Keratinocyte (primary cell): ENCODE data around the gene SERTAD2. TPM values are rescaled to one million over a fixed set of nuclear protein-coding genes. Genes with fewer than 3 reads are reported as not detected.

Source experiments
- DNase-seq: peaks from one replicate; pipeline ENCODE4 v3.0.0-alpha.2; 2011; ENCODE audit warnings: low read depth, missing footprints, low spot score
- FAIRE-seq: peaks from 2 replicates; lab custom pipeline; 2011; peaks lifted over from hg19 to GRCh38; lab: Jason Lieb, UNC
- H2AFZ ChIP-seq: 2 replicates; pipeline ENCODE4 v1.6.0; 2012; ENCODE audit warnings: low read length, control low read depth, inconsistent platforms; ENCODE audit not compliant: control insufficient read depth
- H3K27ac ChIP-seq: 2 replicates; pipeline ENCODE4 v1.5.1; 2011; ENCODE audit warnings: low read length; ENCODE audit not compliant: control insufficient read depth, insufficient read depth
- H3K27me3 ChIP-seq: 3 replicates; pipeline ENCODE4 v1.6.0; 2011; ENCODE audit warnings: low read length; ENCODE audit not compliant: control insufficient read depth, insufficient read depth; ENCODE audit errors: extremely low read depth
- H3K36me3 ChIP-seq, 2 experiments: 2 replicates in 1 of 2; 3 replicates in 1 of 2; pipeline ENCODE4 v1.5.1; 2011; ENCODE audit warnings: low read length in 2 of 2, mild to moderate bottlenecking in 1 of 2; ENCODE audit not compliant: control insufficient read depth in 2 of 2, insufficient read depth in 2 of 2; ENCODE audit errors: extremely low read depth in 1 of 2
- H3K4me1 ChIP-seq: 3 replicates; pipeline ENCODE4 v1.5.1; 2011; ENCODE audit warnings: low read length; ENCODE audit not compliant: control insufficient read depth, insufficient read depth; ENCODE audit errors: extremely low read depth
- H3K4me2 ChIP-seq: 3 replicates; pipeline ENCODE4 v1.6.0; 2011; ENCODE audit warnings: low read depth, low read length; ENCODE audit not compliant: control insufficient read depth, insufficient read depth; ENCODE audit errors: extremely low read depth
- H3K4me3 ChIP-seq, 3 experiments: fragments of 200-600 bp in 1 of 3; sonication (generic) in 1 of 3; 2 replicates in 2 of 3; 3 replicates in 1 of 3; pipeline ENCODE4 v1.5.1; 2011 to 2016; ENCODE audit warnings: low read length in 3 of 3, mild to moderate bottlenecking in 3 of 3, control low read depth in 2 of 3, inconsistent platforms in 1 of 3, low read depth in 1 of 3, mixed read lengths in 1 of 3, mixed run types in 1 of 3, moderate library complexity in 1 of 3; ENCODE audit not compliant: control insufficient read depth in 2 of 3, insufficient read depth in 2 of 3; ENCODE audit errors: extremely low read depth in 1 of 3
- H3K79me2 ChIP-seq: 2 replicates; pipeline ENCODE4 v1.6.0; 2012; ENCODE audit warnings: low read length; ENCODE audit not compliant: control insufficient read depth, insufficient read depth
- H3K9ac ChIP-seq: 3 replicates; pipeline ENCODE4 v1.6.0; 2011; ENCODE audit warnings: low read length; ENCODE audit not compliant: control insufficient read depth, insufficient read depth; ENCODE audit errors: extremely low read depth
- H3K9me1 ChIP-seq: 3 replicates; pipeline ENCODE4 v1.6.0; 2011; ENCODE audit warnings: low read length; ENCODE audit not compliant: control insufficient read depth, insufficient read depth; ENCODE audit errors: extremely low read depth
- H3K9me3 ChIP-seq: 2 replicates; pipeline ENCODE4 v1.5.1; 2012; ENCODE audit warnings: low read depth, low read length; ENCODE audit not compliant: control insufficient read depth
- H4K20me1 ChIP-seq: 3 replicates; pipeline ENCODE4 v1.6.0; 2011; ENCODE audit warnings: low read length; ENCODE audit not compliant: control insufficient read depth, insufficient read depth; ENCODE audit errors: extremely low read depth
- CTCF ChIP-seq, 3 experiments: IDR thresholded peaks in 1 of 3; conservative IDR thresholded peaks in 1 of 3; optimal IDR thresholded peaks in 1 of 3; 2 replicates in 2 of 3; 3 replicates in 1 of 3; pipeline versions ENCODE3 to v1.5.1; 2011; ENCODE audit warnings: low read length in 3 of 3, mild to moderate bottlenecking in 3 of 3, moderate library complexity in 2 of 3, control low read depth in 1 of 3, inconsistent platforms in 1 of 3; ENCODE audit not compliant: insufficient read depth in 2 of 3; ENCODE audit errors: extremely low read depth in 1 of 3
- EZH2 ChIP-seq: IDR thresholded peaks from one replicate; pipeline ENCODE4 v1.6.1; 2012; ENCODE audit warnings: inconsistent platforms, mild to moderate bottlenecking, low read length, moderate library complexity
- dilution Hi-C: fragments of 300-500 bp; cut with MboI; formaldehyde crosslinking; loops from one replicate; pipeline ENCODE4 v1.7.0; 2020; ENCODE audit warnings: low sequenced_read_pairs; ENCODE audit not compliant: extremely low pct_ligation_motif_present
- polyA plus RNA-seq, 5 experiments: library from polyadenylated mRNA; depleted of rRNA in 3 of 5; stranded (reverse) in 3 of 5; stranded (forward) in 1 of 5; unstranded in 1 of 5; fragments of >200 nt; gene quantifications; 1 replicate in 1 of 5; 2 replicates in 3 of 5; 3 replicates in 1 of 5; pipeline versions ENCODE4 v1.2.1 to v1.2.3, GENCODE V29; 2011 to 2012; ENCODE audit warnings: missing spikeins in 2 of 5, low read depth in 1 of 5, low replicate concordance in 1 of 5

Gene SERTAD2
- polyA plus RNA-seq, 1 donor (not counting 4 experiments of a cell fraction or from before 2014, with no cell fraction given): 13.1 TPM

- Histone ChIP-seq H3K4me1 (peaks cover 8% of the 10 kb centered on the region), H3K4me2 (no peak overlapping the region), H3K9me1 (no peaks in the 10 kb centered on the region), H3K4me3 (no peak overlapping the region), H3K36me3 (peaks cover 0 to 1% of the 10 kb centered on the region in 2 experiments), H3K9ac (no peak overlapping the region), H3K79me2 (no peaks in the 10 kb centered on the region), H3K27me3 (no peaks in the 10 kb centered on the region), H3K9me3 (no peaks in the 10 kb centered on the region), H4K20me1 (no peaks in the 10 kb centered on the region), H3K27ac (no peak overlapping the region), H2AFZ (no peak overlapping the region)
- dilution Hi-C loops: no loop called here
- DNase-seq (no peak), FAIRE-seq (no peak)
- TF ChIP-seq EZH2 (no peak), CTCF (optimal IDR thresholded peaks at IDR 0.05 in 1 of 3, IDR thresholded peaks at IDR 0.05 in 1 of 3, conservative IDR thresholded peaks at IDR 0.05 in 1 of 3; ENCODE audit: extremely low read depth in 1 of 3, insufficient read depth in 2 of 3, low read length in 3 of 3) (no peak)
Observed at GRCh38 chr2:64696636-64697035, 42.9 kb upstream of the SERTAD2 start.

GRCh38 chr2:64695721-64696261 is 42.1 kb upstream of the SERTAD2 start:
- Histone ChIP-seq H3K27me3 (no peaks in the 10 kb centered on the region), H3K36me3 (peaks cover 0 to 1% of the 10 kb centered on the region in 2 experiments), H3K4me3 (no peak overlapping the region), H2AFZ (no peak overlapping the region), H3K9me3 (no peaks in the 10 kb centered on the region), H3K4me2 (no peak overlapping the region), H3K9me1 (no peaks in the 10 kb centered on the region), H3K27ac (no peak overlapping the region), H3K9ac (no peak overlapping the region), H4K20me1 (no peaks in the 10 kb centered on the region), H3K79me2 (no peaks in the 10 kb centered on the region), H3K4me1 (peaks cover 8% of the 10 kb centered on the region)
- TF ChIP-seq EZH2 (no peak), CTCF (optimal IDR thresholded peaks at IDR 0.05 in 1 of 3, IDR thresholded peaks at IDR 0.05 in 1 of 3, conservative IDR thresholded peaks at IDR 0.05 in 1 of 3; ENCODE audit: extremely low read depth in 1 of 3, insufficient read depth in 2 of 3, low read length in 3 of 3) (no peak)
- DNase-seq (no peak), FAIRE-seq (peak; percentile 60)
- dilution Hi-C loops: no loop called here
